Inflammatory macrophage treated with lipopolysaccharide for 1 hour (primary cell): ENCODE results near the gene TSPAN32.

Experiments
- DNase-seq, 2 donors: peaks; one replicate each; pipeline ENCODE4 v3.0.0-alpha.2; 2020 to 2022

Gene TSPAN32

DNA sequence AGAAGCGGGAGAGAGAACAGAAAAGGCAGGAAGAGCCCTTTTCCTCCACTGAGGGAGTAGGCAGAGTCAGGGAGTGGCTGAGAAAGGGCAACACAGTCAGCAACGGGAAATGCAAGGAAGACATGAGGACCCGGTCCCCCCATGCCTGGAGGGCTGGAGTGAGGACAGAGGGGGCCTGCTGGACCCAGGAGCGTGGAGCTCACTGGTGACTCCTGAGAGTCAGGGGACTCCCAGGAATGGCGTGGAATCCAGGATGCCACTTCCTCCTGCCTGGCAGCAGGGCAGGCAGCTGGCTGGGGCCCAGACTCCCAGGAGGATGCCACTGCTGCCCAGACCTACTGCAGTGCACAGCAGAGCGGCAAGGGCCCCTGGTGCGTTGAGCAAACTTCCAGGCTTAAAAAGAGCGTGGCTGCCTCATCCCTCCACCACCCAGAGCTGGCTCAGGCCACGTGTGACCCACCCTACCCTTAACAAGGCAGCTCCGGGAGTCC, 11.4 kb upstream of the TSPAN32 start:
- DNase-seq: no peak

DNA sequence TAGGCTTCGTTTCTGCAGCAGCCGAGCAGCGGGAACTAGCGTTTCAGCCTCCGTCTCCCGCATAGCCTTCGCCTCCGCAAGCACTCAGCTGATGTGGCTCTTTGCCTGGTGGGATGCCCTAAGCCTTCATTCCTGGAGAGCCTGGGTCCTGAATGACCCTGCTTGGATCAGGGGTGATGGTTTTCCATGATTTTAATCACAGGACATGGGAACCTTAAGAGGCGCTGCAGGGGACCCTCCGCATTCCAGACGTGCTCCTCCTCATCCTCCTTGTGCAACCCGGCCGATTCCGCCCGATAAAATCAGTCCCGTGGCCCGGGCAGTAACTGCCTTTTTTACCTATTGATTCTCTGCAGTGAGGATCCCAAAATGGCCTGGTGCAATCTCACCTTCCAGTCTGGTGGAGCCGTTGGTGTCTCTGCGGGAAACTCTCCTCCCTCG, 8.3 kb upstream of the TSPAN32 start:
- no peak for DNase-seq

DNA sequence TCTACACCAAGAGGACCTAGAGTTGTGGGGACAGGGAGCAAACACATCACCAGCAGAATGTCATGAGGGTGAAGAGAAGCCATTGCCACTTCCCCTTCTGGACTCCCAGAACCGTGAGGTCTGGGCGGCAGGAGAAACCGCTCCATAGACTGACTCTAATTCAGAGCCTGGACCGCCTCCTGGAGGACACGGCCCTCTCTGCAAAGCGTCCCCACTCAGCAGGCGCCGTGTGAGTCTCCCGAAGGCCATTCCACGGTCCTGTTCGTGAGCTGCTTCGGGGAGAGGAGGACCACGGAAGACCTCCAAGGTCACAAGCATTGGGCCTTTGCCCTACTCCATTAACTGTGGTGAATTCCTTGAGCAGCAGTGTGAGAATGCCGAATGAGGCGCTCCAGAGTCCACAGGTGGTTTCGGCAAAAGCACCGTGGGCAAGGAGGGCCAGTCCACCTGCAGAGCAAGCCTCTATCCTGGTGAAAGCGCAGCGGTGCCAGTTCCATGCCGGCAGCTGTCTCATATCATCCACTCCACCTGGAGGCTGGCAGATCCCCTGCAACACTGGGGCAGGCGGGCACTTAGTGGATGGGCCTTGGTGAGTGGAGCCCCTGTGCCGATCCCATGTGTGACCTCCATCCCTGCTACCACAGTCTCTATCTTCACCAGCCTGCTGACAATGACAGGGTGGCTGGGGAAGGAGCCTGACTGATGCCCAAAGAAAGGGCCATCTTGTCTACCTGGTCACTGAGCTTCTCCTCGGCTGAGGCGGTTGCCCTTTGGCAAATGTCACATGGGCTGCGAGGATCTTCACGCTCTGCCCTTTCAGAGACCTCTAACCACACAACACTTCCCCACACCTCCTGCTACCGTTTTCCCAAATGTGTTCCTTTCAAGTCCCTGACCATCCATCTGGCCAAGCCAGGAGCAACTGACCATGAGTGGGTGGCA, 7.6 kb upstream of the TSPAN32 start:
- DNase-seq: peak; percentile 65 to 66

DNA sequence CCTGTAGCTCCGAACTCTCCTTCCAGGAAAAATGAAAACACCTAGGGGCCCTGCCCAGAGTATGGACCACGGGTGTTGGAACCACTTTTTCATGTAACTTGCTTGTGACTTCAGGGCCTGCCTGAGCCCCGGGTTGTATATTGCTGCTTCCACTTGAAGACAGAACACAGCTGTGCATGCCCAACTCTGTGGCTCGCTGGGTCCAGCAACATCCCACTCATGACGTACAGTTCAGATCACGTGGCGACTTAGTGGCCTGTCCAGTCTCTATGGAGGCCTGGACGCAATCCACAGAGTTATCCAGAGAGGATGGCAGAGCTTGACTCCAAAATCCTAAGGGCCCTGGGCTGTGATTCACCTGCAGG, 6.9 kb upstream of the TSPAN32 start:
- DNase-seq: no peak

DNA sequence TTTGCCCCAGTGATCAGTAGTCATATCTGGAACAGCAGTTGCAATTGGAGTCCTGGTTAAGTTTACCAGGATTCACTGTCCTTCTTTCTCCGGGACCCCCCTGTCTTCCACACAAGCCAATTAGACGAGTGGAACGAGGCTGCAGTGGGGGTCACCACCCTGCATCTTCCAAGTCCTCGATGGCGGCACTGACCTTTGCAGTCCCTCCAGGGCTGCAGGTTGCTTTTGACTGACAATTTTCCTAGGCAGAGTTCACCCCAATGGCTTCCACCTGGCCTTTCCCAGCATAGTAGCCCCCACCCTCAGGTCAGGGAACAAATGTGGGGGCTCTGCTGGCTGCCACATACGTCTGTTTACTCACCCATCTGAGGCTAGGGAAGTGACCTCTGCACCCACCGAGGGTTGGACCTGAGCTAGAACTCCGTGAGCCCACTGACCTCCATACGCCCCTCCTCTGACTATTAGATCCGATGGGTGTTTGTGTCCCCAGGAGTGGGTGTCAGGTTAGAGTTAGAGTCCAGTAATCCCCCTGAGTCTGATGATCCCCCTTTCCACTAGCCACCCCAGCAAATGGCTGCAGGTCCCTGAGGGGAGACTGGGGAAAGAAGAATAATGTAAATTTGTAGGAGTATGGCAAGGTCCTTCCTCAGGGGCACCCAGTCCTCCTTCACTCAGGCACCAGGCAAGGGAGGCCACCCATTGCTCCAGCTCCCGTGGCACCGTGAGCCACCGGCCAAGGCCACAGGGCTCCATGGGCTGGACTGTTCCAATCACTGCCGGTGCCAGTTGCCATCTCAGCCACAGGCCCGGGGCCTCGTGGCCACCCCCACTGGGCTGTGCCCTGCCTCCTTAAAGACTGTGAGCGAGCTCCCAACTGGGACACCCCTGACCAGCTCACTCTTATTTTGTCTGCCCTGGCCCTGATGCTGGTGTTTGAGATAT, 5.6 kb upstream of the TSPAN32 start:
- no peak for DNase-seq

DNA sequence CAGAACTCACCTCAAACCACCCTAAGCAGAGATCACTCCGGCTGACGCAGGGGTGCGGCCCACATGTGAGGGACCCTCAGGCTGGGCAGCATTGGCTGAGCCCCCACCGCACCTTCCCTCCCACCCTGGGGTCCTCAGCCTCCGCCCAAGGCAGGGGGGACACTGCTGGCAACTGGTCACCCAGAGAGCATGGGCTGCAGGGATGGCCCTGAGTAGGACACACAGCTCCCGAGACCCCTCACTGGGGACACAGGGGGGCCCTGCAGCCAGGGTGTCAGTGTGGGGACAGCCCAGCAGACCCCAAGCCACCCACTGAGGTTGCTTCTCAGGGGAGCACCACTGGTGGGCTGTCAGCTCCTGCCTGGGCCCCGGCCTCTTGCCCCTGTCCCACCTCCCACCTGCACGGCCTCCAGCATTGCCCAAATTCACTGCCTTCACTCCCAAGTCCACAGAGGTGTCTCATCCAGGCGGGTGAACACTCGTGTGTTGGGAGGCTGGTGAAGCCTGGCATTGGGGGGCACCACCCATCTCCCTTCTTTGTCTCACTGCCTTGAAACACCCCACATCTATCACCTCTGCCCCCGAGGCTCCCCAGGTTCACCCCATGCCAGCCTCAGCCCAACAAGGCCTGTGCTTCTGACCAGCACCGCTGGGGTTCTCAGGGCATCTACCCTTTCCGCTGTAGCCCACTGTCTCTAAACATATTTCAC, 4.7 kb upstream of the TSPAN32 start:
- DNase-seq: no peak

GRCh38 chr11:2297623-2298030, 4.2 kb upstream of the TSPAN32 start:
- no peak for DNase-seq

GRCh38 chr11:2298131-2298794, 3.5 kb upstream of the TSPAN32 start:
- no peak for DNase-seq

DNA sequence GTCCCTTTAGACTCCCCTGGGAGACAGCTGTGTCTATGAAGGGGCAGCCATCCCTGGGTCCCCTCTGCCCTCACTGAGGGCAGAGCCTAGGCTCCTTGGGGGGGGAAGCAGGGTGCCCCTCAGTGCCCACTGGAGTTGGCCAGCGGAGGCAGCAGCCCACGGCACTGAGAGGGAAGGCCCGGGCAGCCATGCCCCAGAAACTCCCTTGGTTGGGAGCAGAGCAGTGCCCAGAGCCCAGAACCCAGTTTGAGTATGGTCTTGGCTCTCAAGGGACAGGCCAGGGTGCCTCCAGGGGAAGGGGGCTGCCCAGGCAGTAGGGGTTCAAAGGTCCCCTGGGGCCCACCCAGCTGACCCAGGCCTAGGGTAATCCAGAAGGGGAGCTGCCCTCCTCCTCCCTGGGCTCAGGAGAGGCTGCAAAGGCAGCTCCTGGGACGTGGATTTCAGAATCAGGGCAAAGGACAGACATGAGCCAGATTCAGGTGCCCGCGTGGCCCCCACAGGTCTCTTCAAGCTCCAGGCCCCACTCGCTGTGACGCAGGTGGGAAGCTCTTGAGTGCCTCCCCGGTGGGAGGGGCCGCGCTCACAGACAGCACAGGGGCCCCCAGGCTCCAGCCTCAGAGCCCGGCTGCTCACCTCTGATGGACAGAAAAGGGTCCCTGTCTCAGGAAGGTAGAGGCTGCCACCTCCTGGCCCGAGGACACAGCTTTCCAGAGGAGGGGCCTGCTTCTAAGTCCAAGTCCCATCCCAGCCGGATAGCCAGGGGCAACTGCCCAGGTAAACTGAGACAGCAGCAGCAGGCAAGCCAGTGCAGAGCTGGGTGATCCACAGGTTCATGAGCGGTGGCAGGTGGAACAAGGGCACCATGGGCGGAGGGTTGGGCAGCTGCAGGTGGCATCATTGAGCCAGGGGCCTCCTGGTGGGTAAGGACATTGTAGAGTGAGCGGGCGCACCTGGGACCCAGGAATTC, 2.7 kb upstream of the TSPAN32 start:
- DNase-seq: no peak

- DNase-seq: no peak
Measured at GRCh38 chr11:2299773-2300172, 2.0 kb upstream of the TSPAN32 start.

DNA sequence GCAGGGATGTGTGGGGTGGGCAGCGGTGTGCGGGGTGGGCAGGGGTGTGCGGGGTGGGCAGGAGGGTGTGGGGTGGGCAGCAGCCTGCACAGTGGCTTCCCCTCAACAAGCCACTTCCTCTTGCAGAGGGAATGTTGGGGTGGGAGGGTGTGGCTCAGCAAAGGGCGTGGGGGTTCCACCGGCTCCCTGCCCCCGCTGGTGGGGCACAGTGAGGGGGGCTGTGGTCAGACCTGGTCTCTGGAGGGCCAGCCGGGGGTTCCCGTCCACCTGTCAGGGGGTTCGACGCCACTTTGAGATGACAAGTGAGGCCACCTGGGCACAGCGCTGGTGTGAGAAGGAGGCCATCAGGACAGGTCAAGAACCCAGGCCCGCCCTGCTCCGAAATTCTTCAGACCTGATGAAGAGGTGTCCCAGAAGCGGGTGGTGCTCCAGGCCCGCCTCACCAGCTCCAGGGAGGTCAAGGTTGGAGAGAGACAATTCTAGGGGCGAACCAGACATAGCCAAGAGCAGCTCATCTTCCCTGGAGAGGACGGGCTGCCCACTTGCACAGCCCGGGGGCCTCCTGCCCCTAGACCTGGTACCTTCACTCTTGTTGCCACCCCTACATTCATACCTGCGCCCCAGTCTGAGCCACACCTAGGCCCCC, 1.4 kb upstream of the TSPAN32 start:
- DNase-seq: no peak

DNA sequence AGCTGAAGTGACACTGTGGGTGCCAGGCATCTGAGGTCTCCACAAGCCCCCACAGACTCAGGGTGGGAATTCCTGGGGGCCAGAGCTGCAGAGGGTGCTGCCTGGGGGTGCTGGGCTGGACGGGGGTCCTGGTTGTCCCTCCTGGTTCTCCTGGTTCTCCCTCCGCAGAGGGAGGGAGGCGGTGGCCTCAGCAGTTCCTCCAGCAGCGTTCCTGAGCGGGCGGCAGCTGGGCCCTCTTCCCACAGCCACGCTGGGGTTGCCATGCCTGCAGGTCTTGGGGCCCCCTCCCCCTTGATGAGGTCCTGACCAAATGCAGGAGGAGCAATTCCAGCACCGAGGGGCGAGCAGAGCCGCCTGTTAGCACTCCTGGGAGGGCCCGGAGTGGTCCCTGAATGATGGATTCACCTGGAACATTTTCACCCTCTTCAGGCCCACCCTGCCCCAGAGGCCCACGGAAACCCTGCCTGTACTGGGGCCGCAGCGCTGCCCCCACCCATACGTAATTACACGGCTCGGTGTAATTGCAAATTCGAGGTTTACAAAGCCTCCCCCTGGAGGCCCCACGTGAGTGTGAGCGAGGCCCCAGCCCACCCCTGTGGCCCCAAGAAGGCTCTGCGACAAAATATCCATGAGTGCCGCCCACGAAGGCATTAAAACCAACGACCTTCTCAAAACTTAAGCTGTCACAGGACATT, 730 bp upstream of the TSPAN32 start:
- peak in 1 of 2 donors; percentile 27 for DNase-seq

DNA sequence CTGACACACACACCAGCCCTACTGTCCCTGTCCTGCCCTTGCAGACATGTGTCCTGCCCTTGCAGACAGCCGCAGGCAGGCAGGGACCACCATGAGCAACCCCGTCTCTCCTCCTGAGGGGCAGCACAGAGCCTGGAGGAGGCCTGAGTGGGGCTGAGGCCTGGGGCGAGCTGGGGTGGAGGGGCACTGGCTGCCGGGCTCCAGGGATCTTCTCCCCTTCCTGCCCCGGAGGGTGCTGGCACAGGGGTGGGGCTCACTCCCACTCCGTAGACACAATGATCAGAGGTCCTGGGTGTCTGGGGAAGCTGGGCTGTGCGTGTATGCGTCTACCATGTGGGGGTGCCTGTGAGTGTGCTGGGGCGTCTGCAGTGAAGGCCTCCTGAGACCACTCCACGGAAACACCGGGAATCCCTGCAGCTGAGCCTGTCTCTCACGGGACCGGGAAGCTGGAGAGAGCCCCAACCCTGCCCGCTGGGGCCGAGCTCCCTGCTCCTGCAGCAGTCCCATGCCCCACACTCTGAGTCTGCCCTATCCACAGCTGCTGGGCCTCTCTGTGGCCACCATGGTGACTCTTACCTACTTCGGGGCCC, 588 bp downstream of the TSPAN32 start:
- peak; percentile 23 to 44 for DNase-seq

DNA sequence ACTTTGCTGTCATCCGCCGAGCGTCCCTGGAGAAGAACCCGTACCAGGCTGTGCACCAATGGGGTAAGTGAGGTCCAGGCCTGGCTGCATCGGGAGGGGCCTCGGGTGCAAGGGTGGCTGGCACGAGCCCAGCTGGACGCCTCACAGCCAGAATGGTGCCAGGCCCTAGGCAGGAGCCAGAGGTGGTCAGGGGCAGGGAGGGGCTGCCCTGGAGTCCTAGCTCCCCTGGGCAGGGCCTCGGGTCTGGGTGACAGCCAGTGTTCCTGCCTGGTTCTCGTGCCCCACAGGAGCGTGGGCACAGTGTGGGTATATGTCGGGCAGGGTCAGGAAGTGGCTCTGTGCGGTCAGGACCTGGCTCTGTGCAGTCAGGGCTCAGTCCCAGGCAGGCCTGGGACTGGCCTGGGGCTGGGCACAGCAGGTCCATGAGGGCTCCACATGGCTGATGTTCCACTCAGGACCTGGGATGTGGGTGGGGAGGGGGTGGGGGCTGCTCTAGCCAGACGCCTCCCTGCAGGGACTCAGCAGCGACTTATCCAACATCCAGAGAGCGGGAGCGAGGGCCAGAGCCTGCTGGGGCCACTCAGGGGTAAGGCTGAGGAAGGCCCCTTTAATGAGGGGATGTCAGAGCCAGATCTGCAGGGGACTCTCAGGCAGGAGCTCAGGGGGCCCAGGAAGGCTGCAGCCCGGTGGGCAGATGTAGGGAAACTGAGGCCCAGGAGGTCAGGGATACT, 1.2 kb downstream of the TSPAN32 start:
- peak; percentile 17 to 27 for DNase-seq

- no peak for DNase-seq
Measured at GRCh38 chr11:2303627-2304505, 2.1 kb downstream of the TSPAN32 start.

DNA sequence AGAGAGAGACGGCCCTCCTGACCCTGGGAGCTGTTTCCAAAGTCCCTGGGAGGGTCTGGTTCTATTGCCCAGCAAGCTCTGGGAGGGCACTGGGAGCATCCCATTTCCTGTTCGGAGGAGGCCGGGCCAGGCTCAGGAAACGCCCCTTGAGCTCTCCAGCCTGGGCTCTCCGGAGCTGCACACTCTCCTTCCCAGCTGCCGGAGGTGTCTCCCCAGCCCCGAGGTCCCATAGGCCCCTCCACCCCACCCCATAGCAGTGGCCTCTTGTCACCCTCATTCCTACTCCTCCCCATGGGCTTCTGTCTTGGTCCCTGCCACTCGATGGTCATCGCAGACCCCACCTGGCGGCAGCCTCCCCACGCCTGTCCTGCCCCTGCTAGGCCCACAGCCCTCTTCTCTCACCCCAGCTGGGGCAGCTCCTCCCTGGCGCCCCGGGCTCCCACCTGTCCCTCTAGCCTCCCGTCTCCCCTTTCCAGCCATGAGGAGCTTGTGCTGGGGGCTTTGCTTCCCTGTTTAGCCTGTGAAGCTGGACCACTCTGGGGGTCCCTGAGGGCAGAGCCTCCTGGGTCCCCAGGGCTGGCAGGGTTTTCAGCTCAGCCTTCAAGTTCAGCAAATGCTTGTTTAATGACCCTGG, 2.8 kb downstream of the TSPAN32 start:
- no peak for DNase-seq

GRCh38 chr11:2305140-2305778, 3.4 kb downstream of the TSPAN32 start:
- peak; percentile 54 to 92 for DNase-seq
